GM19099 (cell line): ENCODE results near the gene LSP1.

Source experiments
- POLR2A ChIP-seq: IDR thresholded peaks from 3 replicates; pipeline ENCODE4 v1.6.1; 2011; ENCODE audit warnings: low read depth; ENCODE audit not compliant: insufficient read length; ENCODE audit errors: extremely low read depth

Gene LSP1

GRCh38 chr11:1892116-1892515, 39.2 kb downstream of the LSP1 start:
- no peak for TF ChIP-seq POLR2A

GRCh38 chr11:1892558-1892957, 39.7 kb downstream of the LSP1 start:
- TF ChIP-seq POLR2A = no peak

DNA sequence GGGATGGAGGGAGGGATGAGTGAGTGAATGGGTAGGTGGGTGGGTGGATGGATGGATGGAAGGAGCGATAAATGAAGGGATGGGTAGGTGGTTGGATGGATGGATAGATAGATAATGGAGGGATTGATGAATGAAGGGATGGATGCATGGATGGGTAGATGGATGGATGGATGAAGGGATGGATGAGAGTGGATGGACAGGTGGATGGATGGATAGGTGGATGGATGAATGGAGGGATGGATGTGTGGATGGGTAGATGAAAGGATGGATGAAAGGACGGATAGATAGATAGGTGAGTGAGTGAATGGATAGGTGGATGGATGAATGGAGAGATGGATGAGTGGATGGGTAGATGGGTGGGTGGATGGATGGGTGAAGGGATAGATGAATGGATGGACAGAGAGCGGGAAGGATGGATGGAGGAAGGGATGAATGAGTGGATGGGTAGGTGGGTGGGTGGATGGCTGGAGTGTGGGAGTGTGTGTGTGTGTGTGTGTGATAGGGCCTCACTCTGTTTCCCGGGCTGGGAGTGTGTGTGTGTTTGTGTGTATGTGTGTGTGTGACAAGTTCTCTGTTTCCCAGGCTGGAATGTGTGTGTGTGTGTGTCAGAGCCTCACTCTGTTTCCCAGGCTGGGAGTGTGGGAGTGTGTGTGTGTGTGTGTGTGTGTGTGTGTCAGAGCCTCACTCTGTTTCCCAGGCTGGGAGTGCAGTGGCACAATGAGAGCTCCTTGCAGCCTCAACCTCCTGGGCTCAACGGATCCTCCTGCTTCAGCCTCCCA, 40.9 kb downstream of the LSP1 start:
- TF ChIP-seq POLR2A = no peak

DNA sequence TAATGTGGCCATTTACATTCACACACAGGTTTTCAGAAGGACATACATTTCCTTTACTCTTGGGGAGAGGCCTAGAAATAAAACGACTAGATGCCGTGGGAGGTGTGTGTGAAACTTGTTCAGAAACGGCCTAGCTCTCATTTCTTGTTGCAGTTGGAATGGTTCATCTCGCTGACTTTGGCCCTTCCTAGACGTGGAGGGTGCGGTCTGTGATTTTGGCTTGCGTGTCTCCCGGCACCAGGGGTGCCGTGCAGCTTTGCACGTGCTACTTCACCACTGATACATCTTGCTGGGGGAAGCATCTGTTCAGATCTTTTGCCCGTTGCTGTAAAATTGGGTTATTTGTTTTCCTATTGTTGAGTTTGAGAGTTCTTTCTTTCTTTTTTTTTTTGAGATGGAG, 41.9 kb downstream of the LSP1 start:
- no peak for TF ChIP-seq POLR2A

- TF ChIP-seq POLR2A = no peak
Measured at GRCh38 chr11:1896468-1896867, 43.6 kb downstream of the LSP1 start.

GRCh38 chr11:1896923-1897322, 44.0 kb downstream of the LSP1 start:
- TF ChIP-seq POLR2A = no peak

DNA sequence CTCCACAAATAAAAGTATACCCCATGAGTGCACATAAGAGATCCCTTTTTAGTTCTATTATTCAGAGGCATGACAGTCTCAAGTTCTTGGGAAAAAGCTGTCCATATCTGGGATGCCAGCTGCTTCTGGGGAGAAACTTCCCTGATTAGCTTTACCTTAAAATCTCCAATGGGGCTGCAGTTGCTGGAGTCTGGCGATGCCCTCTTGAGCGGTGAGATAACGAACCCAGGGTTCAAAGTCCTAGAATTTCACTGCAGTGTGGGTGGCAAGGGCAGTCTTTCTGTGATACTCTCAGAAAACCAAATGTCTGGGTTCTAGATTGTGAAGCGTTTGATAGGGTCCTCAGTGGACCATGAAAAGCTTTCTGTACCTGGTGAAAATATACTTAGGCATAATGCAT, 46.2 kb downstream of the LSP1 start:
- no peak for TF ChIP-seq POLR2A

DNA sequence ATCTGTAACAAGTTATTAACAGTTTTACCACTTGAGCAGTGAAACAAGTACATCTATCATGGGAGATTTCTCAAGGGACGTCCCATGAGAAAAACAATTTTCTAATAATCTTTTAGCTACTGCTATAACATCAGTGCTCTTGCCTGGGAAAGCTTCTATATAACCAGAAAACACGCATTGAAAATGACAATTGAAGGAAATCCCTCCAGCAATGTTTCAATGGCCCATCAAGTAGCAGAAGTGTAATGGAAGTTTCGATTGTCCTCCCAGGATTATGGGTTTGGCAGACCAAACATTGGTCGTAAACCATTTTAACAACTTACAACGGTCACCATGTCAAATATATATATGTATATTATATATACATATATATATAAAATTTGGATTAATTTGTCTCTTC, 46.8 kb downstream of the LSP1 start:
- no peak for TF ChIP-seq POLR2A

- TF ChIP-seq POLR2A = no peak
Measured at GRCh38 chr11:1906181-1906580, 53.3 kb downstream of the LSP1 start.

DNA sequence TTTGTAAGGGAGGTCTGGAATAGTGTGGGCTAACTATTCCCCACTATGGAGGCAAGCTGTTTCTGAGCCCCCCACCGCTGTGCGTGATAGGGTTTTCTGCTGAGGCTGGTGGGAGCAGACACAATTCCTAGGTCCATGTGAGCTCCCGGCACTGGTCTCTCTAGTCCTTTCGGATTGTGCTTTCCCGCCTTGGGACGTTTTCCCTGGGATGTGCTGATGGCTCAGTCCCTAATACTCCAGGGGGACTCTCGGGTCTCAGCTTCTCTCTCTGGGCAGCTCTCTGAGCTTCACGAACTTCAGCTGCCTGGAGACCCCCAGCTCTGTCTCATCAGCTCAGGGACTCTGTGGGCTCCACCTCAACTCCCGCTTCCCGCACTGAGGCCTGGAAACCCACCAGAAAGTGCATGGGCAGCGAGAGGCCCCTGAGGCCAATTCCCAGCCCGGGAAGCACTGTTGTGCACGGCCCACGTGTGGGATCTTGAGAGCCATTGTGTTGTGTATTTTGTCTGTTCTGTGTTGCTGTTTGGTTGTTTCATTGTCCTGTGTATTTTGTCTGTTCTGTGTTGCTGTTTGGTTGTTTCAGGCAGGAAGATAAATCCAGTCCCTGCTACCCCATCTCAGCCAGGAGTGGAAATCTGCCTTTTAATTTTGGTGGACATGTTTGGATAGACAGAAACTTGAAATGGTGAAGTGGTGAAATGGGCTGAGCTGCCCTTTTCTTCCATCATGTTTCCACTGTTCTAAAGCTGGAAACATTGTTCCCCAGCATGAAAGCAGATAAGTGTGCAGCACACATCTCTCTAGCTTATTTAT, 53.9 kb downstream of the LSP1 start:
- no peak for TF ChIP-seq POLR2A

GRCh38 chr11:1908618-1909017, 55.7 kb downstream of the LSP1 start:
- TF ChIP-seq POLR2A = no peak

- no peak for TF ChIP-seq POLR2A
Measured at GRCh38 chr11:1909524-1909923, 56.6 kb downstream of the LSP1 start.

GRCh38 chr11:1912289-1912878, 59.5 kb downstream of the LSP1 start:
- no peak for TF ChIP-seq POLR2A

GRCh38 chr11:1913271-1914060, 60.6 kb downstream of the LSP1 start:
- TF ChIP-seq POLR2A = no peak

DNA sequence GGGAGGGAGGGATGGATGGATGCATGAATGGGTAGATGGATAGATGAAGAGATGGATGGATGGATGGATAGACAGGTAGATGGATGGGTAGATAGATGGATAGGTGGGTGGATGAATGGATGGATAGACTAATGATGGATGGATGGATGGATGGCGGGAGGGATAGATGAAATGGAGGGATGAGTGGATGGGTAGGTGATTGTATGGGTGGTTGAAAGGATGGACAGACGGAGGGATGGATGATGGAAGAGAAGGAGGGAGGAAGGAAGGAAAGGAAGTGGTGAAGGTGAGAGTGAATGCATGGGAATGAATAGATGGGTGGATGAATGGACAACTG, 62.9 kb downstream of the LSP1 start:
- TF ChIP-seq POLR2A = no peak
